Measurements from ENCODE around the gene COG6. TPM values are rescaled to one million over a fixed set of nuclear protein-coding genes. Genes with fewer than 3 reads are reported as not detected.

COG6 gene
- total RNA-seq, 3 donors from 2014 or later: 20.5 to 27.1 (median 20.8) TPM

DNA sequence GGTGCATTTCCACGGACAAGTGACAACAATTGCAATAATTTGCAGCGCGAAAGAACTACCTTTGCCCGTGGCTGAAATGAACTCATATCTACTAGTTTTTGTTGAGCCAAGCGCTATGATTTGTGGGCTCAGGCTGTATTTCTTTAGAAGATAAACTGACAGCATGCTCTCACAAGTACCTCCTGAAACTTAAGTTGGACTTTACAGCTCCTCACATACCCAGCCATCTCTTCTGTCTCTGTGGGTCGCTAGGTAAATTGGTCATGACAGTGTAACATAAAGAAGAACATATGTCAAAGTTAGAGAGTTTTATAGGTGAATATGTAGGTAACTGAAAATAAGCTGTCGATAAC, 839 bp downstream of the COG6 start:
- H3K36me3 Mint-ChIP-seq (ENCODE audit: insufficient read depth): peaks cover 2% of the 10 kb centered on the region
- H3K27me3 Mint-ChIP-seq (ENCODE audit: low read depth): no peaks in the 10 kb centered on the region
- peaks cover 34% of the 10 kb centered on the region for H3K4me1 Mint-ChIP-seq (ENCODE audit: low read depth)
- no peak for ATAC-seq
- peaks cover 5% of the 10 kb centered on the region for H3K9me3 Mint-ChIP-seq
- H3K4me3 Mint-ChIP-seq: peak overlapping the region; percentile 97
- no peak for DNase-seq

DNA sequence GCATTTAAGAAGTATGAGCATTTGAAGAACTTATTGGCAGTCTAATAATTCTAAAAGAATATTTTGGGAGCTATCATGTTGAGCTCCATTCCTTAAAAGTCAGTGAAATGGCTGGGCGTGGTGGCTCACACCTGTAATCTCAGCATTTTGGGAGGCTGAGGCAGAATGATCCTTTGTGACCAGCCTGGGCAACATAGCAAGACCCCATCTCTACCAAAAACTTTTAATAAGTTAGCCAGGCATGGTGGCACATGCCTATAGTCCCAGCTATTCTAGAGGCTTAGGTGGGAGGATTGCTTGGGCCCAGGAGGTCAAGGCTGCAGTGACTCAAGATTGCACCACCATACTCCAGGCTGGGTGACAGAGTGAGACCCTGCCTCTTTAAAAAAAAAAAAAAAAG, 8.0 kb downstream of the COG6 start:
- no peaks in the 10 kb centered on the region for H3K9me3 Mint-ChIP-seq
- no peaks in the 10 kb centered on the region for H3K27me3 Mint-ChIP-seq (ENCODE audit: low read depth)
- H3K36me3 Mint-ChIP-seq (ENCODE audit: insufficient read depth): peaks cover 21% of the 10 kb centered on the region
- H3K4me3 Mint-ChIP-seq: no peak overlapping the region
- peaks cover 11% of the 10 kb centered on the region for H3K4me1 Mint-ChIP-seq (ENCODE audit: low read depth)
- DNase-seq (no peak), ATAC-seq (no peak)

DNA sequence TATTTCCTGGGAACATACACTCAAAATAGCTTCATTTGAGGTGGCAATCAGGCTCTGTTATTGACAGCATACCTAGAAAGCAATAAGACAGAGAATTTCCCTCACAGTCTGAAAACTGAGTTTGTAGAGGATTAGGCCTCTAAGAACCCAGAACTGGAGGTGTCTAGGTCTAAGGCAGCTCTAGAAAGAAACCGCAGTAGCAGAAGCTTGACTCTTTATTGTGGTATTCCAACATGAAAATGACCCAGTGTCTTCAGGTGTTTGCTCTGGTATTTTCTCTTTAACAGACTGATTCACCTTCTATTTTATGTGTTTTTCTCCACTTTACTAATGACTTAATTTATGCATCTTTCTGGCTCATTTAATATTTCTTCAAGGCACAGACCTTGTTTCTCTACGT, 8.5 kb downstream of the COG6 start:
- ATAC-seq (peak; percentile 51 to 67), DNase-seq (no peak)
- Mint-ChIP-seq H3K36me3 (ENCODE audit: insufficient read depth) (peaks cover 21% of the 10 kb centered on the region), H3K4me3 (no peak overlapping the region), H3K27me3 (ENCODE audit: low read depth) (no peaks in the 10 kb centered on the region), H3K9me3 (no peaks in the 10 kb centered on the region), H3K4me1 (ENCODE audit: low read depth) (peaks cover 9% of the 10 kb centered on the region)

DNA sequence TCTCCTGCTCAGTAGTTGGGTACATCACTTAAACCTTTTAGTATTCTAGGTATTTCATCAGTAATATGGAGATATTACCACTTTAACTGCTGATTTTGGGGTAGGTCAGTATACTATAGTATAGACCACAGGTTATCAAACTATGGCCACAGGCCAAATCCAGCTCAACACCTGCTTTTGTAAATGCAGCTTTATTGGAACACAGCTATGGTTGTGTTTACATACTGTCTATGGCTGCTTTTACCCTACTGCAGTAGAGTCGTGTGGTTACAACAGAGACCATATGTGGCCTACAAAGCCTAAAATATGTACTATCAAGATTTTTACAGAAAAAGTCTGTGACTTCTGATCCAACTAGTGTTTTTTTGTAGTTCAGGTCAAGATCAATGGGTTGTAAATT, 10.3 kb downstream of the COG6 start:
- no peaks in the 10 kb centered on the region for H3K9me3 Mint-ChIP-seq
- peaks cover 6% of the 10 kb centered on the region for H3K4me1 Mint-ChIP-seq (ENCODE audit: low read depth)
- ATAC-seq (no peak), DNase-seq (no peak)
- no peak overlapping the region for H3K4me3 Mint-ChIP-seq
- no peaks in the 10 kb centered on the region for H3K27me3 Mint-ChIP-seq (ENCODE audit: low read depth)
- H3K36me3 Mint-ChIP-seq (ENCODE audit: insufficient read depth): peaks cover 21% of the 10 kb centered on the region

DNA sequence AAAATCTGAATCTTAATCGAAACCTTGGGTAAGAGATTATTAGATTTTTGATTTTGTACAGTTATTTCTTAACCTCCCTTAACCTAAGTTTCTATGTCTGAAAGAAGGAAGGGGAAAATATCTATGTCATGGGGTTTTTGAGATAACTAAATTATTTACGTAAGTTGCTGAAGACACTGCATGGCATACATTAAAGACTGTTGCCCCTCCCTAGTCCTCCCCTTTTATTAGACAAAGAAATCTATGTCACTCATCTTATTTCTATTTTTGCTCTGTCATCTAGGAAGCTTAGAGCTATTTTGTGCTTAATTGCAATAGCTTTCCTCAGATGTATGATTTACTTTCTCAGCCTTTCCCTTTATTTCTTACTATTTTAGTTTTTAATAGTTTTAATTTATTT, 15.0 kb downstream of the COG6 start:
- peaks cover 19% of the 10 kb centered on the region for H3K36me3 Mint-ChIP-seq (ENCODE audit: insufficient read depth)
- DNase-seq (no peak), ATAC-seq (no peak)
- H3K27me3 Mint-ChIP-seq (ENCODE audit: low read depth): no peaks in the 10 kb centered on the region
- no peaks in the 10 kb centered on the region for H3K4me1 Mint-ChIP-seq (ENCODE audit: low read depth)
- peaks cover 5% of the 10 kb centered on the region for H3K9me3 Mint-ChIP-seq
- no peak overlapping the region for H3K4me3 Mint-ChIP-seq

DNA sequence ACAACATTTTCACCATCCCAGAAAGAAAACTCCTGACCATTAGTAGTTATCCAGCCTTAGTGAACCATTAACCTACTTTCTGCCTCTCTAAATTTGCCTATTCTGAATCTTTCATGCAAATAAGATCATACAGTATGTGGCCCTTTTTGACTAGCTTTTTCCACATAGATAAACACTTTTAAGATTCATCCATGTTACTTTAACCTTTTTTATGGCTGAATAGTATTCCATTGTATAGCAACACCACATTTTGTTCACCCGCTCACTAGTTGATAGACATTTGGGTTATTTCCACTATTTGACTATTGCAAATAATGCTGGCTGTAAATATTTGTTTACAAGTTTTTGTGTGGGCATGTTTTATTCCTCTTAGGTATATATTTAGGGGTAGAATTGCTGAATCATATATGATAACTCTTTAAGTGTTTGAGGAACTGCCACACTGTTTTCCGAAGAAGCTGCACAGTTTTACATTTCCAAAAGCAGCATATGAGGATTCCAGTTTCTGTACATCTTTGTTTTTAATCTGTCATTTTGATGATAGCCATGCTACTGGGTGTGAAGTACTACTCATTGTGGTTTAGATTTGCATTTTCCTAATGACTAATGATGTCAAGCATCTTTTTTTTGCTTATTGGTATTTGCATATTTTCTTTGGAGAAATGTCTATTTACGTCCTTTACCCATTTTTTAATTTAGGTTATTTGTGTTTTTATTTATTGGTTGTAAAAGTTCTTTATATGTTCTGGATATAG, 17.1 kb downstream of the COG6 start:
- Mint-ChIP-seq H3K9me3 (peaks cover 5% of the 10 kb centered on the region), H3K4me3 (no peak overlapping the region), H3K36me3 (ENCODE audit: insufficient read depth) (peaks cover 10% of the 10 kb centered on the region), H3K4me1 (ENCODE audit: low read depth) (no peaks in the 10 kb centered on the region), H3K27me3 (ENCODE audit: low read depth) (no peaks in the 10 kb centered on the region)
- ATAC-seq (peak; percentile 43), DNase-seq (no peak)

DNA sequence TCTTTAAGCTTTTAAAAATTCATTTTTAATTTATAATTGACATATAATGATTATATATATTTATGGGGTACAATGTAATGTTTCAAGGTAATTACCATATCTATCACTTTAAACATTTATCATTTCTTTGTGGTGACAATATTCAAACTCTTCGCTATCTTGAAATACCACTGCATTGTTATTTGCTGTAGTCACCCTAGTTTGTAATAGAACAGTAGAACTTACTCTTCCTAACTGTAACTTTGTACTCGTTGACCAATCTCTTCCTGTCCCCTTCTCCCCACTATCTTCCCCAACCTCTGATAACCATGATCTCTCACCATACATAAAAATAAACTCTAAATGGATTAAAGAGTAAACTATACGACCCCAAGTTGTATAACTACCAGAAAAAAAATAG, 20.4 kb downstream of the COG6 start:
- Mint-ChIP-seq H3K9me3 (peaks cover 5% of the 10 kb centered on the region), H3K4me1 (ENCODE audit: low read depth) (no peaks in the 10 kb centered on the region), H3K4me3 (no peak overlapping the region), H3K27me3 (ENCODE audit: low read depth) (no peaks in the 10 kb centered on the region), H3K36me3 (ENCODE audit: insufficient read depth) (peaks cover 15% of the 10 kb centered on the region)
- ATAC-seq (no peak), DNase-seq (no peak)

DNA sequence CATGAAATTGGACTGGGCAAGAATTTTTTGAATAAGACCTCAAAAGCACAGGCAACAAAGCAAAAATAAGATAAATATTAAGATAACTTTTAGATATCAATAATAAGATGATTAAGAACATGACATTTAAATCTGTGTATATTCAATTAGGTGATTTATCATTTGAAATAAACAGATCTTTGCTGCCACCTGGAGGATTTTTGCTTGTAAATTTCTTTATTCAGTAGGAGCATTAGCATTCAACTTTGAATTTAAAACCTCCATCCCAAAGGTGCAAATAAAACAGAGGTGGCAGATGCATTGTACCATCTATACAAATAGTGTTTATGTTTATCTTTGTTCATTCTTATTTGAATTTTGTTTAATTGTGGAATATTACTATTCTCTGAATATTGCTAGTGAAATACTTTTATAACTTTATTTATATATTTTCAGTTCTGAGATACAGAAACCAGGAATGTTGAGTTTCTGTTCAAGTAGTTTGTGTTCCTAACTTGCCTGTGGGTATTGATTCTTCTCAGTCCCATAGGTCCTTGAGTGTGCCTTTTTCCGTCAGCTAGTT, 20.9 kb downstream of the COG6 start:
- Mint-ChIP-seq H3K9me3 (peaks cover 5% of the 10 kb centered on the region), H3K36me3 (ENCODE audit: insufficient read depth) (peaks cover 19% of the 10 kb centered on the region), H3K4me3 (no peak overlapping the region), H3K27me3 (ENCODE audit: low read depth) (no peaks in the 10 kb centered on the region), H3K4me1 (ENCODE audit: low read depth) (no peaks in the 10 kb centered on the region)
- no peak for ATAC-seq
- DNase-seq: peak; percentile 11

DNA sequence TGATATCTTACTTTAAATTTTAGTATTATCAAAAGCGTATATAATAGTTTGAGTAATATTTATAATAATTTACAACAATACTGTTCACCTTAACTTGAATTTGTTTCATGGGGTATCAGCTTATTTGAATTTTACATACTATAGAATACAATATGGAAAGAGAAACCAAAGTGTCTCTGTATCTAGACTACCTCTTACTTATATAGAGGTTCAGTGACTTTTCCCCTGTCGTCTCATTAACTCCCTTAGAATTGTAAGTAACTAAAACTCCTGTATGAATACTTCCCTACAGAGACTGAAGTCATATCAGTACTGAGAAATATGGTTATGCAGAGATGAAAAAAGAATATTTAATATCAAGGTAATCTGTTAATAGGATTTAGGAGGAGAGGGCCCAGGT, 26.8 kb downstream of the COG6 start:
- Mint-ChIP-seq H3K9me3 (no peaks in the 10 kb centered on the region), H3K36me3 (ENCODE audit: insufficient read depth) (peaks cover 18% of the 10 kb centered on the region), H3K27me3 (ENCODE audit: low read depth) (no peaks in the 10 kb centered on the region), H3K4me3 (no peak overlapping the region), H3K4me1 (ENCODE audit: low read depth) (peaks cover 7% of the 10 kb centered on the region)
- ATAC-seq (no peak), DNase-seq (no peak)

DNA sequence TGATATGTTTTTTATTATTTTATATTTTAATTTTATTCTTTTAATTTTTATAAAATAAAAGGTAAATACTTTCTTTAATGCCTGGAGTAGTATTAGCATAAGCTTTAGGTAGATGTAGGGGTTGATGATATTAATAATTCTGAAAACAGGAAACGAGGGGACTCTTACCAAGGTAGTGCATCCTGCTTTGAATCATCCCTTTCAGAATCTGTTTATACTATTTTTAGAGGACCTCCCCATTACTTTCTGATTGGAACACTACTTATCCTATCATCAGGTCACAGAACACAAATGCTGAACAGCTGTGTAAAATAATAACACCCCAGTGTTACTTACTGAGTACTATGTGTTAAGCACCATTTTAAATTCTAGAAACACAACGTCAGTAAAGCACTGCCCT, 27.3 kb downstream of the COG6 start:
- Mint-ChIP-seq H3K27me3 (ENCODE audit: low read depth) (no peaks in the 10 kb centered on the region), H3K4me3 (no peak overlapping the region), H3K9me3 (no peaks in the 10 kb centered on the region), H3K36me3 (ENCODE audit: insufficient read depth) (peaks cover 19% of the 10 kb centered on the region), H3K4me1 (ENCODE audit: low read depth) (peaks cover 7% of the 10 kb centered on the region)
- ATAC-seq (no peak), DNase-seq (no peak)

DNA sequence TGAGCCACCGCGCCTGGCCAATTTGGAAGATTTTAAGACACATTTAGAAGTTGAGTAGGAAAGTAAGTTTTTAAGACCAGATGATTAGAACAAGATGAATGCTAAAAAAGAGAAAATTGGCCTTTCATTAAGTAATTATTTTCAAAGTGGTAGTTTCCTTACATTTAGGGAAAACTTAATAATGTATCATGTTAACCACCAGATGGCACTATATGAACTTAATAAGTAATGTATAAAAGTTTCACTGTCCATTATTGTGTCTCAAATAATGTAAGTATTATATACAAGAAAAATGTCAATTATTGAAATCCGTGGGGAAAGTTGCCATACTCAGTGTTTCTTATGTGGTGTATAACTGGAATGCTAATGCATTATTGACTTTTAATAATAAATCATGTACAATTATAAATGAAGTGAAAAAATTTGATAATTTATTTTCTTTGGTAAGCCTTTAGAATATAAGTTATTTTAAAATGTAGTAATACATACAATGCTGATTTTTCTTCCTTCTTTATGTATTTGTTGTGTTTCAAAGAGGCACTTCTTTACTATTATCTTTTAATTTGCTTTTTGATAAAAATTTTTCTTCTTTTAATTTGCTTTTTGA, 29.2 kb downstream of the COG6 start:
- Mint-ChIP-seq H3K4me3 (no peak overlapping the region), H3K36me3 (ENCODE audit: insufficient read depth) (peaks cover 19% of the 10 kb centered on the region), H3K27me3 (ENCODE audit: low read depth) (no peaks in the 10 kb centered on the region), H3K4me1 (ENCODE audit: low read depth) (peaks cover 18% of the 10 kb centered on the region), H3K9me3 (no peaks in the 10 kb centered on the region)
- ATAC-seq (peak in 1 of 2 donors; percentile 41), DNase-seq (no peak)

DNA sequence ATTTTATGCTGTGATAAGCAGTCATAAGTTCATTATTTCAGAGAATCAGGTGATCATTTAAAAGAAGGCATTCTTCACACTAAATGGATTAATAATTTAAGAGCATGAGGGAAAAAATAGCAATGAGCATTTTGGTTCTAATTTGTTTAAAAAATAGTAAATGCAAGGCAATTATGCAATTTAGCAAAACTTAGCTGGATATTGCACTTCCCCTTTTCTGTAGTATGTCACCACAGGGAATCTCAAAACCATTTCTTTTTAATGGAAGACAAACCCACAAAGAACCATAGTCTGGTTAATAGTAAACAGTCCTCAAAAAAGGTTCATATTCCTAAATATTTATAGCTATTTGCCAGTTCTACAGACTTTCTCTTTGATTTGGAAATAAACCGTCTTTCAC, 30.2 kb downstream of the COG6 start:
- H3K36me3 Mint-ChIP-seq (ENCODE audit: insufficient read depth): peaks cover 16% of the 10 kb centered on the region
- peaks cover 18% of the 10 kb centered on the region for H3K4me1 Mint-ChIP-seq (ENCODE audit: low read depth)
- DNase-seq (no peak), ATAC-seq (no peak)
- H3K27me3 Mint-ChIP-seq (ENCODE audit: low read depth): no peaks in the 10 kb centered on the region
- H3K4me3 Mint-ChIP-seq: no peak overlapping the region
- no peaks in the 10 kb centered on the region for H3K9me3 Mint-ChIP-seq

DNA sequence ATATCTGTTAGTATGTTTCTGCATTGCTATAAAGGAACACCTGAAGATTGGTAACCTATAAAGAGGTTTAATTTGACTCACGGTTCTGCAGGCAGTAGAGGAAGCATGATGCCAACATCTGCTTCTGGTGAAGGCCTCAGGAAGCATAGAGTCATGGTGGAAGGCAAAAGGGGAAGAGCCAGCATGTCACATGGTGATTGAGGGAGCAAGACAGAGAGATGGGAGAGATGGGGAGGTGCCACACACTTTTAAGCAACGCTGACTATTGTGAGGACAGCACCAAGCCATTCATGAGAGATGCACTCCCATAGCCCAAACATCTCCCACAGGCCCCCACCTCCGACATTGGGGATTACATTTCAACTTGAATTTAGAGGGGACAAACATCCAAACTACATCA, 32.8 kb downstream of the COG6 start:
- no peak for DNase-seq
- no peak overlapping the region for H3K4me3 Mint-ChIP-seq
- no peaks in the 10 kb centered on the region for H3K9me3 Mint-ChIP-seq
- peaks cover 11% of the 10 kb centered on the region for H3K4me1 Mint-ChIP-seq (ENCODE audit: low read depth)
- ATAC-seq: peak in 1 of 2 donors; percentile 21
- H3K36me3 Mint-ChIP-seq (ENCODE audit: insufficient read depth): peaks cover 15% of the 10 kb centered on the region
- H3K27me3 Mint-ChIP-seq (ENCODE audit: low read depth): no peaks in the 10 kb centered on the region

DNA sequence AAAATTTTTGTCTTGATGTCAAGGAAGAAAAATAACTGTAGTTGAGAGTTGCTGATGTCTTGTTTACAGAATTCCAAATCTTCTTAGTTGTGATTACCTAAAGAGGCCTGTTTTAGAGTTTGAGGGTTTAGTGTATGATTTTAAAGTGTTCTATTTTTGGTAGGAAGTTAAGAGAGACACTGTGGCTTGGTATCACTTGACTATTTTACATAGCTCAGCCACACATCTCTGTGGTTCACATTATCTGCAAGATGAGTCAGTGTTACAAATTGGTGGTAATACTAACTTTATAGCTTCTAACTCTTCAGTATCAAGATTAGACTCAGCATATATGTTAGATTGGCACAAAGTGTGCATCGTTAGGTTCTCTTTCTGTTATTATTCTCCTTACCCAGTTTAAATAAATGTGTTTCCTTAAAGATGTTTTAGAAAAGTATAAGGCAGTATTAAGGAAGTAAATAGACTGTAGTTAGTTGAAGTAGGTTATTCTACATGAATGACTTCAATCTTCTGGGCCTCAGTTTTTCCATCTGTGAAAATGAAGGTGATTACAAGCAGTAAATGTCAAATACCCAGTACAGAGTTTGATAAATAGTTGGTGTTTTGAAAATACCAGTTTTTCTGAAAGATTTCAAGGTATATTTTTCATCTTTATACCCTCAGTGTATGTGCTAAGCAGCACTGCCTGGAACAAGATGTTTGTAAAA, 33.4 kb downstream of the COG6 start:
- Mint-ChIP-seq H3K4me3 (peak overlapping the region; percentile 16), H3K9me3 (no peaks in the 10 kb centered on the region), H3K27me3 (ENCODE audit: low read depth) (no peaks in the 10 kb centered on the region), H3K4me1 (ENCODE audit: low read depth) (peaks cover 11% of the 10 kb centered on the region), H3K36me3 (ENCODE audit: insufficient read depth) (peaks cover 15% of the 10 kb centered on the region)
- peak; percentile 89 to 90 for ATAC-seq
- DNase-seq: no peak

Data from activated T-cell treated with anti-CD3 and anti-CD28 coated beads, Interleukin-2, amount 50 U/mL, for 4 hours (primary cell).